PC-9 (cell line): ENCODE measurements around the gene TMEM200C.

Experiments used
- CTCF ChIP-seq: fragments of 200-600 bp; sonication (generic); conservative IDR thresholded peaks from 2 replicates; pipeline ENCODE4 v1.6.1; 2017; ENCODE audit warnings: mixed run types, antibody characterized with exemption, mild to moderate bottlenecking, moderate library complexity
- EZH2 ChIP-seq: fragments of 200-600 bp; sonication (generic); IDR thresholded peaks from 2 replicates; pipeline ENCODE4 v1.8.0; 2017; ENCODE audit warnings: antibody characterized with exemption, low read depth

DNA sequence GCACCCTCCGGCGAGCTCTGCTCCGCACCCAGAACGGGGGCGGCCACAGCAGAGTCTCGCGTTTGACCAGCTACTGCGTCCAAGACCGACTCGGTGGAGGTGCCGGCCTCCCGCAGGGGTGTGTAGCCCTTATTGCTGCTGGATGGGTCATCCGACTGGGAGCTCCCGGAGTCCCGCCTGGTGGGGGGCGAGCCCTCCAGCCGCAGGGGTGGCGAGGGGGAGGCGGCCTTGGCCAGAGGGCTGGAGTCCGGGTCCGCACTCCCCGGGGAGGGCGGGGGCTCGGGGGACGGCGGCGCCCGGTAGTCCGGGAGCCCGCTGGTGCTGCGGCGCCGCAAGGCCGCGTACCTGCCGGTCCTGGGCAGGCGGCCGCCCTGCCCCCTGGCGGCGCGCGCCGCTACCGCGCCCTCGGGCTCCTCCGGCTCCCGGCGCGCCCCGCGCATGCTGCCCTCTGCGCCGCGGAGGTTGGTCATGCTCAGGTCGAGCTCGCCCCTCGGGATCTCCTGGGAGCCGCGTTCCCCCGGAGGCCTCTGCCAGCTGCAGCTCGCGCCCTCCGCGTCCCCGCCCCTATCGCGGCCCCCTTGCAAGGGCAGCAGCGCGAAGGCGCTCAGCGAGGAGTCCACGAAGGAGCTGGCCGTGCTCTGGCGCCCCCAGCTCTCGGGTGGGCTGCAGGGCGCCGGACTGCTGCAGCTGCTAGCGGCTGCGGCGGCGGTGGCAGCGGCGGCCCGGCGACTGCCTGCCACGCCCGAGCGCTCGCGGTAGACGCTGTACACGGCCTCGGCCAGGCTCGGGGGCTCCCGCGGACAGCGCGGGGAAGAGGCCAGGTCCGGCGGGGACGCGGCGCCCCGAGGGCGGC is 4.8 kb downstream of the TMEM200C start:
- TF ChIP-seq CTCF (no peak), EZH2 (no peak)
